Thyroid gland (tissue), 4 donors: ENCODE results near the gene NUDCD3.

Source experiments
- CTCF ChIP-seq, 6 experiments: fragments of 200-600 bp in 3 of 6; fragments of 450-650 bp in 3 of 6; sonication (generic) in 3 of 6; IDR thresholded peaks; one replicate each; pipeline ENCODE4 v1.5.1; 2016 to 2019; ENCODE audit warnings: antibody characterized with exemption in 6 of 6, mild to moderate bottlenecking in 2 of 6, inconsistent platforms in 1 of 6, moderate library complexity in 1 of 6
- POLR2A ChIP-seq, 2 donors: fragments of 450-650 bp; IDR thresholded peaks; one replicate each; pipeline ENCODE4 v1.6.1; 2017; ENCODE audit warnings: antibody characterized with exemption in 2 of 2, mild to moderate bottlenecking in 2 of 2, moderate library complexity in 1 of 2

GRCh38 chr7:44486001-44486400 lies 4.5 kb downstream of the NUDCD3 start:
- no peak for TF ChIP-seq POLR2A (IDR thresholded peaks at IDR 0.05)
- no peak for TF ChIP-seq CTCF (IDR thresholded peaks at IDR 0.05)
